Naive thymus-derived CD8-positive, alpha-beta T cell (primary cell): ENCODE measurements around the gene TNK2. TPM values are rescaled to one million over a fixed set of nuclear protein-coding genes. Genes with fewer than 3 reads are reported as not detected.

Experiments used
- ATAC-seq, 2 donors: fragments of 150-1000 bp; cut with Tn5 transposase in 1 of 2; sonication (Bioruptor Pico), chemical (Tn5 transposase) in 1 of 2; 1 replicate in 1 of 2; 2 replicates in 1 of 2; pipeline ENCODE4 v1.10.0; 2021; ENCODE audit warnings: mild to moderate bottlenecking in 2 of 2, moderate library complexity in 2 of 2
- POLR2A ChIA-PET: fragments of 350-600 bp; sonication (Branson Sonifier 250); formaldehyde crosslinking; loops from one replicate; lab custom pipeline; 2021; ENCODE audit warnings: antibody characterized with exemption; lab: Charles Lee
- DNase-seq, 10 donors: peaks; one replicate each; pipeline versions ENCODE4 v3.0.0 to v3.0.0-alpha.2; 2020 to 2022
- H3K27ac Mint-ChIP-seq, 10 donors: one replicate each; pipeline ENCODE4 v1.8.0; 2020 to 2022; ENCODE audit warnings: mild to moderate bottlenecking in 10 of 10, mixed read lengths in 10 of 10, moderate library complexity in 4 of 10, inconsistent platforms in 1 of 10
- H3K27me3 Mint-ChIP-seq, 5 donors: one replicate each; pipeline ENCODE4 v1.8.0; 2021 to 2022; ENCODE audit warnings: mixed read lengths in 5 of 5
- H3K36me3 Mint-ChIP-seq, 3 donors: one replicate each; pipeline ENCODE4 v1.8.0; 2020 to 2022; ENCODE audit warnings: mixed read lengths in 3 of 3, mild to moderate bottlenecking in 2 of 3, inconsistent platforms in 1 of 3
- H3K4me1 Mint-ChIP-seq, 4 donors: one replicate each; pipeline ENCODE4 v1.8.0; 2021 to 2022; ENCODE audit warnings: mixed read lengths in 4 of 4
- H3K4me3 Mint-ChIP-seq, 10 donors: one replicate each; pipeline ENCODE4 v1.8.0; 2020 to 2022; ENCODE audit warnings: mild to moderate bottlenecking in 10 of 10, mixed read lengths in 10 of 10, moderate library complexity in 6 of 10, inconsistent platforms in 1 of 10
- H3K9me3 Mint-ChIP-seq, 9 donors: one replicate each; pipeline ENCODE4 v1.8.0; 2020 to 2022; ENCODE audit warnings: mixed read lengths in 9 of 9, mild to moderate bottlenecking in 3 of 9, inconsistent platforms in 1 of 9, moderate library complexity in 1 of 9
- polyA plus RNA-seq, 3 donors: library from polyadenylated mRNA; unstranded; fragments of 300-500 nt; fragmentation: Illumina TruSeq; gene quantifications; one replicate each; pipeline ENCODE4 v1.2.3, GENCODE V29; 2021
- total RNA-seq, 8 experiments: library from RNA in 2 of 8; stranded (reverse) in 2 of 8; gene quantifications; one replicate each; pipeline ENCODE4 v1.2.3 and lab custom pipeline; 2021 to 2026

TNK2 gene
- total and polyA plus RNA-seq, 5 experiments from 2014 or later, result 1.3 to 149 (median 2.5) TPM

DNA sequence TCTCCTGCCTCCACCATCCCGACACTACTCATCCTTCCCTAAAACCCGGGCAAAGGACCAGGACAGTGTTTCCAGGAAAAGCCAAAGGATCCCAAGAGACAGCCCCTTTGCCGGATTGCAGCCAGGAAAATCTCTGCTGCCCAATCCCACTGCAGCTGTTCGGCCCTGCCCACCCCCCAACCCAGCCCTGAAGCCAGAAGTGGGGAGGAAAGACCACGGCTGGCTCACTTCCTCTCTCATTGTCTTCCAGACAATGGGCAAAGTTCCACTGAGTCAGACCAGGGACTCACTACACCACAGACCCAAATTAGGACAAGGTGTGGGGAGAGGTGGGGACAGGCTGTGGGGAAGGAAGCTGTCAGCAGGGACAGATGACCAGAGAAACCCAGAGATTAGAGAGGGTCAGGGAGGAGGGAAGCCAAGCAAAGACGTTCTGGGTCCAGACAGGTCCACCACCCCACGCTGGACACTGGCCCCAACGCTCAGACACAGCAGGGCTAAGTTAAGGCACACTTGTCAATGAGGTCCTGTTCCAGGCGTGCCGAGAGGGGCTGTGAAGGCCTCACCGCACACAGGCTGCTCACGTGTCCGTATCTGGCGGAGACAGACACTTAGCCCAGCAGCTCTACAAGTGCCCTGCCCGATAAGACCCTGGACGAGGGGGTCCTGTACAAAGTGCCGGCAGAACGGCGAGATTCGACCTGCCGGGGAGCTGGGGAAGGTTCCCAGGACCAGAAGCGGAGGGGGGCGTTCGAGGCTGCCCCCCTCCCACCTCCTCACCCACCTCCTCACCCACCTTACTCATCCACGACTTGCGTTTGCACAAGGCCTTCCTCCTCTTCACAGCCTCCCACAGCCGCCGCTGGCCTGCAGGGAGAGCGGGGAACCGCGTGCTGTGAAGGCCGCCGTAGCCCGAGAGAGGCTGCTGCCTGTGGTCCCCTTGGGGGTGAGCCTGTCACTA lies 21.9 kb downstream of the TNK2 start:
- H3K9me3 Mint-ChIP-seq, result no peaks in the 10 kb centered on the region
- DNase-seq (peak in 1 of 10 donors; percentile 51), ATAC-seq (no peak)
- peaks cover 0 to 28% (median 3%) of the 10 kb centered on the region in 3 donors for H3K36me3 Mint-ChIP-seq
- no peak overlapping the region for H3K4me3 Mint-ChIP-seq
- H3K27ac Mint-ChIP-seq, result peak overlapping the region in 2 of 10 donors; percentile 29 to 48
- H3K4me1 Mint-ChIP-seq, result peaks cover 0 to 26% (median 4%) of the 10 kb centered on the region in 4 donors
- POLR2A ChIA-PET, result interaction anchor here (1.1 kb wide), 1 partner anchor 8 kb away, joined by 4 read pairs; no protein-coding TSS in a partner anchor
- H3K27me3 Mint-ChIP-seq, result no peaks in the 10 kb centered on the region

DNA sequence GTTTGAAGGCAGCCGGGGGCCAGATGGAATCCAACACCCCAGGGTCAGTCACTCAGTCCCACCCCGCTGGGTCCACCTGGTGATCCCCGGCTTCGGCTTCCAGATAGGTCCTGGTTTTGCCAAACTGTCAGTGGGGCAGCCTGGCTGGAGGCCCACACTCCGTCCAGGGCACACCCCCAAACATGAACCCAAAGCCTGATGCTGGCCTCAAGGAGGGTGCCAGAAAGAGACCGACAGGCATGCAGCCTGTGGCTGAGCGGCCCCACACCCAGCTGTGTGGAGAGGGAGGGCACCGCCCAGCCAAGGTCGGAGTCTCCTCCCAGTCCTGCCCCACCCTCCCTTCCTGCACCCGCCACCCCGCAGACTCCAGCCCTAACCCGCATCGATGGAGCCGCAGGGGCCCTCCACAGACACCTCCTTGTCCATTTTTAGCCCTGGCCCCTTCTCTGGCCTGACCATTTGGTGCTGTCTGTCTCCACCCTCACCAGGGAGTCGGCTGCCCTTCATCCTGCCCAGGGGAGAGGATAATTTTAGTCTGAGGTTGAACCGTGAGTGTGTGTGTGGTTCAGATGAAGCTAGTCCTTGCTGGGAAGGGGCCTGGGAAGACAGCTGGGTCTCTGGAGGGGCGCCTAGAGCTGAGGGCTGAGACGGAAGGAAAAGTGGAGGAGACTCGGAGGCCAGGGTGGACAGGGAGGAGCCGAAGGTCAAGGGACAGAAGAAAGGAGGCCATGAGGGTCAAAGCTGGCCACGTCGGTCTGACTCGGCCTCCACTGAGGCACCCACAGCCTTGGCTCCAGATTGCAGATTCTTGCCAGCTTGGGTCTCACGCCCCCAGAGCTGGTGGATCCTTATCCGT lies 23.1 kb downstream of the TNK2 start:
- ATAC-seq (no peak), DNase-seq (no peak)
- POLR2A ChIA-PET, result interaction anchor here (1.1 kb wide), 1 partner anchor 9 kb away, joined by 4 read pairs; no protein-coding TSS in a partner anchor
- Mint-ChIP-seq H3K4me3 (no peak overlapping the region), H3K4me1 (peaks cover 0 to 24% (median 4%) of the 10 kb centered on the region in 4 donors), H3K9me3 (no peaks in the 10 kb centered on the region), H3K36me3 (peaks cover 0 to 28% (median 3%) of the 10 kb centered on the region in 3 donors), H3K27ac (no peak overlapping the region), H3K27me3 (no peaks in the 10 kb centered on the region)

DNA sequence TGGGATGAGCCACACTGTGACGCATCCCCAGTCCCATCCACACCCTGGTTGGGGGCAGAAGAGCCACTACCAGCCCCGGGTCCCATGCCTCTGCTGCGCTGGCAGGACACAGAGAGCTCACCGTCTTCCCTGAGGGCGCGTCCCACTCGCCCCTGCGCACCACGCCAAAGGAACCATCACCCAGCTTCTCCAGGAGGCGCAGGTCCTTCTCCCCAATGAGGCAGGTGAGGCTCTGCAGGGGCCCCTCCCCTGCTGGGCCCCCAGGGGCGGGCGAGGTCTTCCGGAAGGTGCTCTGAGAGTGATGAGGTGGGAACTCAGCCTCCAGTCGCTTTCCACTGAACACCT lies 23.7 kb downstream of the TNK2 start:
- H3K27me3 Mint-ChIP-seq, result no peaks in the 10 kb centered on the region
- H3K4me1 Mint-ChIP-seq, result peaks cover 0 to 22% (median 4%) of the 10 kb centered on the region in 4 donors
- no peak overlapping the region for H3K27ac Mint-ChIP-seq
- H3K9me3 Mint-ChIP-seq, result no peaks in the 10 kb centered on the region
- H3K4me3 Mint-ChIP-seq, result no peak overlapping the region
- no peak for ATAC-seq
- POLR2A ChIA-PET, result no interaction called here
- DNase-seq, result peak in 1 of 10 donors; percentile 24
- peaks cover 0 to 30% (median 3%) of the 10 kb centered on the region in 3 donors for H3K36me3 Mint-ChIP-seq

DNA sequence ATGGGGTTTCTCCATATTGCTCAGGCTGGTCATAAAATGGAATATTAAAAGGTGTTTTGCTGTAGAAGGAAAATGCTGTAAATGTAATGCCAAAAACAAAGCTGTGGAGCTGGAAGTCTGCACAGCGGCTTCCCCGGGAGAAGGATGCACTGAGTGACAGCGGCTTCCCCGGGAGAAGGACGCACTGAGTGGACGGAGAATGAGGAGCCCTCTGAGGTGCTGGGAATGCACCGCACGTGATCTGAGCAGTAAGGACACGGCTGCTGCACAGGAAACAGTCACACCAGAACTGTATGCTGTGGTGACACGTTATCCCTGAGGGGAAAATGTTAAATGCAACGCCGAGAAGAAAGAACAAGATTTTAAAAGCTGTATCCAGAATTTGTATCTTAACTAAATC lies 24.6 kb downstream of the TNK2 start:
- POLR2A ChIA-PET, result interaction anchor here (1.1 kb wide), 1 partner anchor 11 kb away, joined by 3 read pairs; no protein-coding TSS in a partner anchor
- peaks cover 0 to 35% (median 3%) of the 10 kb centered on the region in 3 donors for H3K36me3 Mint-ChIP-seq

DNA sequence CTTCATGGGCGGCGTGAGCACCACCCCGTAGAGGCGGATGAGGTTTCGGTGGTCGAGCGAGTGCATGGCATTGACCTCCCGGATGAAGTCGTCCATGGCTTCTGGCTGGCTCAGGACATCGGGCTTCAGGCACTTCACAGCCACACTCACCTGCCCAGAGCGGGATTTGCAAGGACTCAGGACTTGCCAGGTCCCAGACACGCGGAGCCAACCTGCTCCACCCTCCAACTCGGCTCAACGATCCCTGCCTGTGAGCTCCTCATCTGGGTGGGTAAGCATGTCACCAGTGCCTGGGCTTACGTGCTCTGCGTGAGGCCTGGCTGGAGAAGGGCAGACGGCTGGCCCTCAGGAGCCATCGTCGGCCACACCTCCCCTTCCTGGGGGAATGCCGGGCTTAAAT lies 25.2 kb downstream of the TNK2 start:
- Mint-ChIP-seq H3K27me3 (no peaks in the 10 kb centered on the region), H3K4me1 (peaks cover 0 to 16% (median 2%) of the 10 kb centered on the region in 4 donors), H3K9me3 (no peaks in the 10 kb centered on the region), H3K27ac (no peak overlapping the region), H3K4me3 (no peak overlapping the region), H3K36me3 (peaks cover 0 to 35% (median 3%) of the 10 kb centered on the region in 3 donors)
- ATAC-seq (no peak), DNase-seq (peak in 1 of 10 donors; percentile 40)
- POLR2A ChIA-PET, result no interaction called here

More for the DNA sequence above, 24.6 kb downstream of the TNK2 start:
- Mint-ChIP-seq H3K4me1 (peaks cover 0 to 16% (median 2%) of the 10 kb centered on the region in 4 donors), H3K4me3 (no peak overlapping the region), H3K27ac (peak overlapping the region in 2 of 10 donors; percentile 15 to 47), H3K9me3 (no peaks in the 10 kb centered on the region), H3K27me3 (no peaks in the 10 kb centered on the region)
- DNase-seq (peak in 1 of 10 donors; percentile 15), ATAC-seq (no peak)

DNA sequence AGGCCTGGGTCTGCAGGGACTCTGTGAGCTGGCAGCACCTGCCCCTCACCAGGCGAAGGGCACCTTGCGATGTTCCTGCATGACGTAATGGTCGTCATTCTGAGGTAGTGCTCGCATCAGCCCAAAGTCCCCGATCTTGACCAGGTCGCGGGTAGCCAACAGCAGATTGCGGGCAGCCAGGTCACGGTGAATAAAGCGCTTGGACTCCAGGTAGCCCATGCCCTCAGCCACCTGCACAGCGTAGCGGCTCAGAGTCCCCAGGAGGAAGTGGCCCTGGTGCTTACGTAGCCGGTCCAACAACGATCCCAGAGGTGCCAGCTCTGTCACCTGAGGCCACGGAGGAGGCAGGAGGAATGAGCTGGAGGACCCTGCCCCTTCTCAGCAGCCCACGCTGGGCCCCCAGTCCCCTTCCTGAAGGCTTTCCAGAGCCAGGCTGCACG lies 26.3 kb downstream of the TNK2 start:
- Mint-ChIP-seq H3K4me1 (peaks cover 0 to 10% (median 1%) of the 10 kb centered on the region in 4 donors), H3K4me3 (no peak overlapping the region), H3K9me3 (no peaks in the 10 kb centered on the region), H3K27ac (no peak overlapping the region), H3K27me3 (no peaks in the 10 kb centered on the region), H3K36me3 (peaks cover 0 to 39% (median 3%) of the 10 kb centered on the region in 3 donors)
- DNase-seq (no peak), ATAC-seq (no peak)
- POLR2A ChIA-PET, result no interaction called here

DNA sequence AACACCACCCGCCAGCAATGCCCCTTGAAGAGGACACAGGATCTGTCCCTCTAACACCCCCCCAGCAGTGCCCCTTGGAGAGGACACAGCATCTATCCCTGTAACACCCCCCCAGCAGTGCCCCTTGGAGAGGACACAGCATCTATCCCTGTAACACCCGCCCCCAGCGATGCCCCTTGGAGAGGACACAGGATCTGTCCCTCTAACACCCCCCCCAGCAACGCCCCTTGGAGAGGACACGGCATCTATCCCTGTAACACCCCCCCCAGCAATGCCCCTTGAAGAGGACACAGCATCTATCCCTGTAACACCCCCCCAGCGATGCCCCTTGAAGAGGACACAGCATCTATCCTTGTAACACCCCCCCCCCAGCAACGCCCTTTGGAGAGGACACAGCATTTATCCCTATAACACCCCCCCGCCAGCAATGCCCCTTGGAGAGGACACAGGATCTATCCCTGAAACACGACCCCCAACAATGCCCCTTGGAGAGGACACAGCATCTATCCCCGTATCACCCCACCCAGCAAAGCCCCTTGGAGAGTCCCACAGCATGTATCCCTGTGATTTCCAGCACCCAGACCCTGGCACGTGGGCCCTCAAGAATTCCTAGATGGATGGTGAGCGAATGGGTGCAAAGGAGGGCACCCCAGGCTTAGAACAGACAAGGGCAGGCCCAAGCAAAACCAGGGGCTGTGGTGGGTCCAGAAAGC lies 26.9 kb downstream of the TNK2 start:
- no peak overlapping the region for H3K27ac Mint-ChIP-seq
- no peaks in the 10 kb centered on the region for H3K27me3 Mint-ChIP-seq
- DNase-seq, result no peak
- H3K9me3 Mint-ChIP-seq, result no peaks in the 10 kb centered on the region
- no peak for ATAC-seq
- POLR2A ChIA-PET, result no interaction called here
- H3K36me3 Mint-ChIP-seq, result peaks cover 0 to 38% (median 3%) of the 10 kb centered on the region in 3 donors
- H3K4me1 Mint-ChIP-seq, result peaks cover 0 to 7% (median 1%) of the 10 kb centered on the region in 4 donors
- no peak overlapping the region for H3K4me3 Mint-ChIP-seq

DNA sequence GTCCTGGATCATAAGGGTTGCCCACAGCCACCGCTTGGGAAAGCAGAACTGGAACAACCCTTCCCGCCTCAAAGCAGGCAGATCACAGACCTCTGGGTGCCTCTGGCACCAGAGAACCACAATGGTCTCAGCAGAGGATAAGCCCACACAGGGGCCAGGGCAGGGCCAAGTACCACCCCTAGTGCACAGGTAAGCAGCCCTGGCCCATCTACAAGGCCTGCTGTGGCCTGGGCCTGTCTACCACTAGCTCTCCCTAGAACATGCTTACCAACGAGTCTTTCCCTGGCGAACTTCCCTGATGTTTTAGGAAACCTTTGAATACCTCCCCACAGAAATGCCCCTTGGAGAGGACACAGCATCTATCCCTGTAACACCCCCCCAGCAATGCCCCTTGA lies 28.3 kb downstream of the TNK2 start:
- no peak for ATAC-seq
- POLR2A ChIA-PET, result no interaction called here
- Mint-ChIP-seq H3K36me3 (peaks cover 0 to 40% (median 3%) of the 10 kb centered on the region in 3 donors), H3K27ac (peak overlapping the region in 2 of 10 donors; percentile 48 to 67), H3K27me3 (no peaks in the 10 kb centered on the region), H3K4me1 (peaks cover 0 to 5% (median under 1%) of the 10 kb centered on the region in 4 donors), H3K9me3 (no peaks in the 10 kb centered on the region), H3K4me3 (no peak overlapping the region)
- DNase-seq, result no peak

DNA sequence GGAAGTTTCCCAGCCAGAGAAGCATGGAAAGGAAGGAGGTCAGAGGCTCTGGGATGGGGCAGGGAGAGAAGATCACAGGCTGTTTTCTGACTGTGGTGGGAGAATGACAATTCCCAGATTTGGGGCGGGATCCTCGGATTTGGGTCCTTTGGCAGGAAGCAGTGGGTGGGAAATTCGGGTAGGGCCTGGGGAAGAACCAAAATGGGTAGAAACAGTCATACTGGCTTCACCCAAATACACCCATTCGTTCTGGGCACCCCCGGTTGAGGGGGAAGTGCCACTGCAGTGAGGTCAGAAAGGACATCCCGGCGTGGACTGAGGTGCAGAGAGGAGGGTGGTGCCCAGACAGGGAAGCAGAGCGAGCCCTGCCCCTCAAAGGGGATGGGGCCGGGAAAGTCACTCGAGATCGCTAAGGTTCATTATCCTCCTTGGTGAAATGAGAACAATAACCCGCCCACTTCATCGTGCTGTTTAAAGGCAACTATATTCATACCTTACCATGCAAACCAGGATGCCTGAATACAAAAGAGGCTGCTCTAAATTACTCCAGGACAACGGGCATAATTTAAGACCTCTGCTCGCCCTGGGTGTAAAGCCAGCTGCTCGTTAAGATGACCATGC lies 28.8 kb downstream of the TNK2 start:
- DNase-seq (no peak), ATAC-seq (no peak)
- POLR2A ChIA-PET, result no interaction called here
- Mint-ChIP-seq H3K4me1 (peaks cover 0 to 5% (median under 1%) of the 10 kb centered on the region in 4 donors), H3K27me3 (no peaks in the 10 kb centered on the region), H3K36me3 (peaks cover 0 to 40% (median 3%) of the 10 kb centered on the region in 3 donors), H3K27ac (peak overlapping the region in 3 of 10 donors; percentile 57 to 62 (median 58)), H3K4me3 (no peak overlapping the region), H3K9me3 (no peaks in the 10 kb centered on the region)

DNA sequence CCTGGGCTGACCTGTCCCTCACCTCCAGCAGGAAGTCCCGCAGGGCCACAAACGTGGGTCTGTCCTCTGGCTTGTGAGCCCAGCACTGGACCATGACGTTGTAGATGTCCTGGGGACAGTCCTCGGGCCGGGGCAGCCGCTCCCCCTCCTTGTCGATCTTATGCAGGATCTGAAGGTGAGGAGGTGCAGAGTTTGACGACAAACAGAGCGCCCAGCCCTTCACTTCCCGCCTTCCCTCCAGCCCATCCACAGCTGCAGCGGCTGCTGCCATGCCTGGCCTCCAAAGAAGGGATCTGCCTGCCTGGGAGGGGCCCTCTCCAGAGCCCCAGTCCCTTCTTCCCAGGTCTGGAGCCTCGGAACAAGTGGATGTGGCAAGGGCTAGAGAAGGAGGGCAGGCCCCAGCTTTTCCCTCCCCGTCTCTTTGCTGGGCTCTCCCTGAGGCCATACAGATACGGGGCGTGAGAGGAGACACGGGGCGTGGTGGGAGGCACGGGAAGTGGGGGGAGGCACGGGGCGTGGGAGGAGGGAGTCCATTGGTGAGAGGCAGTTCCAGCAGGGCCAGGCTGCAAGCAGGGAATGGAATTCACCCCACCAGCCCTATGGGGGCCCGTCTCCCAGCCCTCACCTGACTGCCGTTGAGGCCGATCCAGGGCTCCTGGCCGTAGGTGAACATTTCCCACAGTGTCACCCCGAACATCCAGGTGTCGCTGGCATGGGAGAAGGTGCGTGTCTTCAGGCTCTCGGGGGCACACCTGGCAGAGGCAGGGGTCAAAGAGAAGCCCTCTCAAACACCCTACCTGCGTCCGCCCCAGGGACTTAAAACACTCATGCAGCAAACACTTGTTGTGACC lies 29.7 kb downstream of the TNK2 start:
- Mint-ChIP-seq H3K27me3 (no peaks in the 10 kb centered on the region), H3K9me3 (no peaks in the 10 kb centered on the region), H3K4me3 (no peak overlapping the region), H3K4me1 (peaks cover 0 to 5% (median under 1%) of the 10 kb centered on the region in 4 donors), H3K36me3 (peaks cover 0 to 37% (median 3%) of the 10 kb centered on the region in 3 donors), H3K27ac (peak overlapping the region in 3 of 10 donors; percentile 38 to 58 (median 57))
- no peak for DNase-seq
- POLR2A ChIA-PET, result no interaction called here
- ATAC-seq, result no peak
